ENCODE data around the gene RYR2.

RYR2 gene

DNA sequence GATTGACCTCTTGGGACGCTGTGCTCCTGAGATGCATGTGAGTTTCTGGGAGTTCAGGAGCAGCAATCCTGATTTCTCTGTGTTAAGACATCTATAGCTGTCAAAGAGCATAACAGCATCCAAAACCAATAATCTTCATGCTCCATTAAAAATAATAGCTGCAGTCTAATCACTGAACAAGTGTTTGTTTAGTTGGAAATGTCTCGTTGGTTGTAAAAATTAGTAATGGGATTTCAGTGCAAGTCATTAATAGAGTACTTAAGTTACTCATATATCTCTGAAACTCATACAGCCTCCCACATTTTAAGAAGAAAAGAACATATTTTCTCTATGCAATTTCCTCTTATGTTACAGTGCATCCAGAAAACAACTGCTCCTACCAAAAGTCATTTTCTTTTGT lies 599.0 kb downstream of the RYR2 start:
- in situ Hi-C loops (cut with HindIII; ENCODE audit: low sequenced_read_pairs), result no loop called here
- DNase-seq (ENCODE audit: low read depth, low spot score), result no peak
- H3K4me3 ChIP-seq (ENCODE audit: low read depth, low read length), result no peak overlapping the region
- no peak for TF ChIP-seq CTCF (IDR thresholded peaks at IDR 0.05; ENCODE audit: low read depth, low read length)

DNA sequence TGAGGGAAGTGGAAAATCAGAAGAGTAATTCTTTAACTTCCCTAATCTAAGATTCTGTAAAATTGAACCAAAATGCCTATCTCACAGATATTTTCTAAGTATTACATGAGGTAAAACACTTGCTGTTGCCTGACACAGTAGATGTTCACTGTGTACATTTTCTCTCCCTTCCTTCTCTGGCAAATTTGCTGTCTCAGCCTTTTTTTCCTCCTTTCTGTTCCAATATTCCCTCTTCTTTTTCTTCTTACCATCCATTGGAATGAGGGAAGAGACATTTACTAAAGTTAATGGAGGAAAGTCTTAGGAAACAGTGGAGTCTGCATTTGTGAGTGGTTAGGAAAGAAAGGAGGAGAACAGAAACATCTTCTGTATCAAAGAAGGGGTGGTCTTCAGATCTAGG lies 608.8 kb downstream of the RYR2 start:
- DNase-seq (ENCODE audit: low read depth, low spot score), result no peak
- no peak for TF ChIP-seq CTCF (IDR thresholded peaks at IDR 0.05; ENCODE audit: low read depth, low read length)
- no peak overlapping the region for H3K4me3 ChIP-seq (ENCODE audit: low read depth, low read length)
- in situ Hi-C loops (cut with HindIII; ENCODE audit: low sequenced_read_pairs), result no loop called here

GRCh38 chr1:237655778-237656177 lies 613.8 kb downstream of the RYR2 start:
- DNase-seq (ENCODE audit: low read depth, low spot score), result no peak
- no peak overlapping the region for H3K4me3 ChIP-seq (ENCODE audit: low read depth, low read length)
- in situ Hi-C loops (cut with HindIII; ENCODE audit: low sequenced_read_pairs), result no loop called here
- no peak for TF ChIP-seq CTCF (IDR thresholded peaks at IDR 0.05; ENCODE audit: low read depth, low read length)

DNA sequence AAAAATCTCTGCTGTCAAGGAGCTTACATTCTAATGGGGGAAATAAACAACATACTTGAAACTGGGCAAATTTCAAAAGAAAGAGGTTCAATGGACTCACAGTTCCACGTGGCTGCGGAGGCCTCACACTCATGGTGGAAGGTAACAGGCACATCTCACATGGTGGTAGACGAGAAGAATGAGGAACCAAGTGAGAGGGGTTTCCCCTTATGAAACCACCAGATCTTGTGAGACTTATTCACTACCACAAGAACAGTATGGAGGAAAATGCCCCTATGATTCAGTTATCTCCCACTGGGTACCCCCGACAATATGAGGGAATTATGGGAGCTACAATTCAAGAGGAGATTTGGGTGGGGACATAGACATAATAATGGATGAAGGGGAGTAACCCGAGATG lies 622.4 kb downstream of the RYR2 start:
- TF ChIP-seq CTCF (IDR thresholded peaks at IDR 0.05; ENCODE audit: low read depth, low read length), result no peak
- H3K4me3 ChIP-seq (ENCODE audit: low read depth, low read length), result no peak overlapping the region
- DNase-seq (ENCODE audit: low read depth, low spot score), result no peak
- in situ Hi-C loops (cut with HindIII; ENCODE audit: low sequenced_read_pairs), result no loop called here

GRCh38 chr1:237670302-237670701 lies 628.3 kb downstream of the RYR2 start:
- DNase-seq (ENCODE audit: low read depth, low spot score), result no peak
- no peak for TF ChIP-seq CTCF (IDR thresholded peaks at IDR 0.05; ENCODE audit: low read depth, low read length)
- in situ Hi-C loops (cut with HindIII; ENCODE audit: low sequenced_read_pairs), result no loop called here
- no peak overlapping the region for H3K4me3 ChIP-seq (ENCODE audit: low read depth, low read length)

GRCh38 chr1:237671262-237671661 lies 629.3 kb downstream of the RYR2 start:
- no peak overlapping the region for H3K4me3 ChIP-seq (ENCODE audit: low read depth, low read length)
- TF ChIP-seq CTCF (IDR thresholded peaks at IDR 0.05; ENCODE audit: low read depth, low read length), result no peak
- in situ Hi-C loops (cut with HindIII; ENCODE audit: low sequenced_read_pairs), result no loop called here
- DNase-seq (ENCODE audit: low read depth, low spot score), result no peak

DNA sequence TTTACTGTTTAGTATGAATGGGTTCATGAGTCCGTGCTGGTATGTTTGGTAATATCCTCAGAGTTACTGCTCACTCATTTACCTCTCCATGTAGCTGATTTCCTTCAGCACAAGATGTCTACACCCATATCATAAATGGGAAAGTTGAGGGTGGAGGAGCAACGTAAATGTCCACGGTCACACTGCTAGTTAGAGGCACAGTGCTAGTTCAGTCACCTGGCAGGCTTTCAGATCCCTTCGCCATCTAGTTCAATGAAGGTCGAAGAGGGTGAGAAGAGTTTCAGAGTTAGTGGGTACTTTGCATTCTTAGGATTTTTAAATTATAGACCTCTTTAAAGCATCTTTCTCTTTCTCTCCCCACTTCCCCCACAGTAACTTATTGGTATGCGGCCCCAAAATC lies 630.0 kb downstream of the RYR2 start:
- no peak for TF ChIP-seq CTCF (IDR thresholded peaks at IDR 0.05; ENCODE audit: low read depth, low read length)
- no peak overlapping the region for H3K4me3 ChIP-seq (ENCODE audit: low read depth, low read length)
- in situ Hi-C loops (cut with HindIII; ENCODE audit: low sequenced_read_pairs), result no loop called here
- no peak for DNase-seq (ENCODE audit: low read depth, low spot score)

Data from astrocyte of the spinal cord (primary cell).